ENCODE results near the gene HMGXB4.
A peak's percentile ranks its signal among the peaks of the same experiment; 100 is the strongest.

HMGXB4 gene

DNA sequence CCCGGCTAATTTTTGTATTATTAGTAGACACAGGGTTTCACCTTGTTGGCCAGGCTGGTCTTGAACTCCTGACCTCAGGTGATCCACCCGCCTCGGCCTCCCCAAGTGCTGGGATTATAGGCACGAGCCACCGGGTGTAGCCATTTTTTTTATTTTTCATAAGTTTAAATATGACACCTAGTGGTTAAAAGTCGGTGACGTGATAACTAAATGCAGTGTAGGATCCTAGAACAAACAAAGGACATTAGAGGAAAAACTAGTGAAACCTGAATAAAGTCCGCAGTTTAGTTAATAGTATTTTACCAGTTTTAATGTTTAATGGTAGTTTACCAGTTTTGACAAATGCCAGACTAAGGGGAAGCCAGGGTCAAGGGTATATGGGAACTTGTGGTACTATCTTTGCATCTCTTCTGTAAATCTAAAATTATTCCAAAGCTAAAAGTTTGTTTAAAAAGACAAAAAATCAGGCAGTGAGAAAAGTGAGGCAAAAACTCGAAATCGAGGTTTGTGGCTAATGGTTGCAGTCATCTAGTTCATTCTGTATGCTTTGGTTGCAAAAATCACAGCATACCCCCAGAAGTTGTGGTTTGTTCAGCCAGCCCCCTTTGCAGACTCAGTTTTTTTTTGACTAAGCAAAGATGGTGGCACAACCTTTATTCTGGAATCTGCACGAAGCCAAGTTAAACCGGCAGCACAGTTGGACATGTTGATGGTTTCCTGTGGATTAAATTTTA lies 72.0 kb downstream of the HMGXB4 start:
- peak; percentile 18 for DNase-seq

DNA sequence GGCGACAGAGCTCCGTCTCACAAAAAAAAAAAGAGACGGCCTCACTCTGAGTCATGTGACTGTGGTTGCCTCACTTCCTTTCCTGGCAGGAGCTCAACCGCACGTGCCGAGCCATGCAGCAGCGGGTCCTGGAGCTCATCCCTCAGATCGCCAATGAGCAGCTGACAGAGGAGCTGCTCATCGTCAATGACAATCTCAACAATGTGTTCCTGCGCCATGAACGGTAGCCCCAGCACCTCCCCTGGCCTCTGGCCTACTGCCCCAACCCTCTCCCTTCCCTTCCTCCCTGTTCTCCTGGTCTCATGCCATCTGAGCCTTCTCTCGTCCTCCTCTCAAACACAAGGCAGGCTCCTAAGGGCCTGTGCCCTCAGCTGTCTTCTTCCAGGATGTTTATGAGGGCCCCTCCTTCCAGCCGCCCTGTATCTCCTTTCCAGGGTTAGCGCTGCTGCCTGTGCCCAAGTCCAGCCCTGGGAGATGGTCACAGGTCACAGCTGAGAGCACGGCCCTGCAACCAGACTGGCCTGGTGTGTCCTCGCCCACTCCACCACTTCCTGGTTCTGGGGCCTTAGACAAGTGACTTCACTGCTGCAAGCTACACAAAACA lies 73.1 kb downstream of the HMGXB4 start:
- DNase-seq: peak; percentile 69

DNA sequence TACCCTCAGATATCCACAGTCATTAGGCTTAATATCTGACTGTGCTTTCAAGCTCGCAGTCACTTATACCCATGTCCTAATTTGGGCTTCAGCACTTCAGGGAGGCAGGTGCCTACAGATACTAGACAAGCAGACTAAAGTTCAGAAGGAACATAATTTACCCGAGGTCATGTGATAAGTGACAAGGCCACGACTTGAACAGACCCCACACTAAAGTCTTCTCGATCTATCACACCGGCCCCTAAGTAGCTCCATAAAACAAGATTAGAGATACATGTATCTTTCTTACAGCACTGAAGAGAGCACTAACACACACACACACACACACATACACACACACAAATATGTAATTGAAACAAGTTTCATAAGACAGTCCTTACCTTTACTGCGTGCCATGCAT lies 75.0 kb downstream of the HMGXB4 start:
- DNase-seq: no peak

DNA sequence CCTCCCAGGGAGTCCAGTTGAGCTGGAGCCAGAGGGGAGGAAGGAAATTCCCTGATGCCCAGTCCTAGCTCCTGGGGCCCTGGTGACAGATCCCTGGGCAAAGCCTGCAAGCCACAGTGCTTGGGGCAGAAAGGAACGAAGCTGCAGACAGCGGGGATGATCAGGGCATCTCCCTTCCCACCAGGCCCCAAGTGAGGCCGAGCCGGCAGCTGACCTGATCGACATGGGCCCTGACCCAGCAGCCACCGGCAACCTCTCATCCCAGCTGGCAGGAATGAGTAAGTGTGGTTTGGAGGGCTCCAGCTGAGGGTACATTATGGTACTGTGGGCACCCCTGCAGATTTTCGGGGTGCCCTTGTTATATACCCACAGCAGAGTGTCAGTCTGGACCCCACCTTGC lies 75.9 kb downstream of the HMGXB4 start:
- DNase-seq: no peak

DNA sequence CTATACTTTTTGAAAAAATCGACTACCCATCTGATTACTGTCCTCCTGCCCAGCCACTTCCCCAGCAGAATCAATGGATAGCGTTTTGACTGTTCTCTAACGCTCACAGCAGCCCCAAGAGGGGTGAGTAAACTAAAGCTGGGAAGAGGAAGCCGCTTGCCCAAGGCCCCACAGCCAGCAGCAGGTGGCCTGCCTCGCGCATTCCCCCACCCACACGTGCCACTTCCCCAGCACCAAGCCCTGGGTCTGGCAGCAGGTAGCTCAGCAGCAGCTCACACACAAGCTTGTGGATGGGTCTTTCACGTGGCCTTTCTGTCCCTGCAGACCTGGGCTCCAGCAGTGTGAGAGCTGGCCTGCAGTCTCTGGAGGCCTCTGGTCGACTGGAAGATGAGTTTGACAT lies 76.7 kb downstream of the HMGXB4 start:
- no peak for DNase-seq

DNA sequence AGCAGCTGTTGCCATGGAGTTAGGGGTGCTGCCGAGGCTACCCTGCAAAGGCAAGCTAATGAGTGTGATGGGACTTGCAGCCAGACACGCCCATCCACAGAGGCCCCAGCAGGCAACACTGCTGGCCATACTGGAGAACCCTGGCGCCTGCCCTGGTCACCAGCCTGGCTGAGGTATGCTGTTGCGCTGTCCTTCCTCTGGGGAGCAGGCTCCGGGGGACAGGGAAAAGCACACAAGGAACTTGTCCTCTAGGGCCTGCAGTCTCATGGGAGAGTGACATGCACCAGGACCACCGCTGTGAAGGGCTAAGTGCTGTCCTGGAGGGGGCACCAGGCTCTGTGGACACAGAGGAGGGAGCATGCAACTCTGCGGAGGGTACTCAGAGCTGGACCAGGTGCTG lies 78.2 kb downstream of the HMGXB4 start:
- DNase-seq: no peak

DNA sequence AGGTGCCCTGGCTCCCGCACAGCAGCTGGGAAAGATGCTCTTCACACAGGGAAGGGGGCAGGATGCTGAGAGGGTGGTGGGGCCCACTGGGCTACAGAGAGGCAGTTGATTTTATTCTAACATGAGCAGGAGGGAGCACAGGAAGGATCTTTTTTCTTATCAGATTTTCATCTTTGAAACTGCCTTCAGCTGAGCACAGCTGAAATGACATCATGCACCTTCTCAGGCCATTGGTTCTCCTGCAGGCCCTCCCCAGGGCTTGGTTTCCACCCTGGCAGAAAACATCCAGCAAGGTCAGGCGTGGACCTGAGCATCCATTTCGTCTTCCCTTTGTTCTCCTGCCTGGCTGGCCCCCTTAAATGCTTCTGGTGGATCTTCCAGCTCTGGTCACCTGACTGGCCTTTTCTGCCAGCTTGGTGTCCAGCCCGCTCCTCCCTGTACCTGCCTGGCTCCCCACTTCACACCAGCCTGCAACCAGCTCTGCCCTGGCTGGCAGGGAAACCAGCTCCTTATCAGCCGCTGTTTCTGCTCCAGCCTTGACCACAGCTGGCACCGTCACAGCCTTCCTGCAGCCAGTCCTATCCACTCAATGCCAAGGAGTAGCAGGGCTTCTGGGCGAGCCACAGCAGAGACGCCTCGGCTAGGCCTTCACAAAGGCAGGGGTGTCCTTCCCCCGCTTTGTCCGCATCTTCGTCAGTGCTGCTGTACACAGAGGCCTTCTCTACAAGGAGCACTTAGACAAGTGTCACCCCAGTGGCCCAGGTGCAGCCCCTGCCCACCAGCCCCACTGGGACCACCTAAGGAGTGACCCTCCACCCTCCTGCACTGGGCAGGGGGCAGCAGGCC lies 78.9 kb downstream of the HMGXB4 start:
- DNase-seq: no peak

DNA sequence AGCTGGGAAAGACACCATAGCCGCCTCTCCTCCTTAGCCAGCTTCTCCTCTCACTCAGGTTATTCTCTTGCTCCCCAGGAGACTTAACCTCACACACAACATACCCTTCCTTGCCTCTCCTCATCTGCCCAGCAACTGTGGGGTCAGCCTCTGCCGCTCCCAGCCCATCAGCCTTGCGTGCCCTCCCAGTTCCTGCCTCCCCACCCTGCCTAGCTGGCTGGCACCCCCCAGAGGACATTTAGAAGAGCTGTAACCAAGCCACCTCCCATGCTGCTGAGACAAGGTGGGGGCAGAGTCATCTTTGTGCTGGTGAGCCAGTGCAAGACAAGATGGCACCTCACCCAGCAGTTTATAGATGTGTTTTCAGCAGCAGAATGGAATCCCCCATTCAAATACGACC lies 80.6 kb downstream of the HMGXB4 start:
- no peak for DNase-seq

DNA sequence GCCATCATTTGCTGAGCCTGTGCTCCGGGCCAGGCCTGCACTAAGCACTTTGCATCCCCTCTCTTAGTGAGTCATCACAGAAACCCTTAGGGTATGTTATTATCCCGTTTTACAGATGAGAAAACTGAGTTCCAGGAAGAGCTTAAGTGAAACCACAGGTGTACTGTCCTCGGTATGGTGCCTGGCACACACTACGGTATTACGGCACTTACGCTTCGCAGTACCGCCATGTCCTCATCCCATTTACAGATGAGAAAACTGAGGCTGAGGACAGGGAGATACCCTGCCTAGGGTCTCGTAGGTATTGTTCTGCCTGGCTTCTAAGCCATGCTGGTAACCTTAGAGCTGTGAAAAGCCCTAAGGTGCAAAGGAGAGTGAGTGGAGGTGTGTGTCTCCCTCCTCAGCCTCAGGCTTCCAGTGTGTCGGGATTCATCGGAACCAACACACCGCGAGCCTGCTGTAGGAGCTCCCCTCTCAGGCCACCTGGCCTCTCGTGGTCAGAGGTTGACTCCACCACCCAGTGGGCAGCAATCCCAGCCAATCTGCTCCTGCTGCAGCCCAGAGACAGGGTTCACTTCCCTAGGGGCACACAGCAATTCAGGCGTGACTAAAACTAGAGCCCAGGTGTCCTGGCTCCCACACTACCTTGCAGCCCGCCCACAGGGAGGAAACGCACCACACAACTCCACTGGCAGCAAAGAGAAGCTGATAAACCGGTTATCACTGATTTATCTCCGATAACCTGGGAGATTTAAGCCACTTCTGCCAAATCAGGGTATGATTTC lies 84.0 kb downstream of the HMGXB4 start:
- DNase-seq: no peak

DNA sequence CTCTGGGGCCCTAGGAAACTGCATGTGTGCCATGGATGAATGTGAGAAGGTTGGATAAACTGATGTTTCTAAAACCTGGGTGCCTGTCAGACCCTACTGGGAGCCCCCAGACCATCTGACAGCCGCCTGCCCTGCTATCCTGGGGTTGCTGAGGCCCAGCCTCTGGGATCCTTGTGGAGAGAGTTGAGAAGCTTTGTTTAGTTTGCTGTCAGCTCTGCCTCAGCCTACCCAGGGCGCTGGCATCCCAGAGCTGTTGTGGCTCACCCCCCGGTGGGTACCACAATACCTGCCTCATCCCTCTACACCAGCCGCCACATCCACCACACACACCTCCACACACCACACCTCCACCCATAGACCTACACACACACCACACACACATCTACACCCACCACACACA lies 85.1 kb downstream of the HMGXB4 start:
- DNase-seq: no peak

DNA sequence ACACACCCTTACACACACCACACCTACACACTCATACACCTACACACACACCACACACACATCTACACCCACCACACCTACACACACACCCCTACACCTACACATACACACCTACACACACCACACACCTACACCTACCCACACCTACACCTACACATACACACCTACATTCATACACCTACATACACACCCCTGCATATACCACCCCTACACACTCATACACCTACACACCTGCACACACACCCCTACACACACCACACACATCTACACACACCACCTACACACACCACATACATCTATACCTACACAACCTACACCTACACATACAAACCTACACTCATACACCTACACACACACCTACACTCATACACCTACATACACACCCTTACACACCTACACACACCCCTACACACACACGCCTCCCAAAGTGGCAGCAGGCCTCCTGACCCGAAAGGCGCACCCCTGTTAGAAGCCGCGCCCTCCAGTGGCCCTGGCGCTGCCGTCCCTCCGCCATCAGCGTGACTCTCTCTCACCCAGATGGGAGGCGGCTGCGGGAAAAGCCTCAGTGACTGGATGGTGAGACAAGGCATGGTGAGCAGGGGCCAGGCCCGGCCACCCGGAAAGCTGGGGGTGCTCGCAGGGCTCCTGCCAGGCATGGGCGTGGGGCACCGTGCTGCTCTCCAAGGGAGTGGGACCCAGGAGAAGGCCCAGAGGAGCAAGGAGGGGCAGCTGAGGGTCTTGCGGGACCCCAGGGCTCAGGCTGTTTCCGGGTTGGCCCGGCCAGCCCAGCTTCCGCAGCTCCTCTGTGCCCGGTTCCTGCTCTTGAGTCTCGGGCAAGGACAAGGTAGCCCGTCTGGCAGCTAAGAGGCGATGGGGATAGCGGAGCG lies 86.6 kb downstream of the HMGXB4 start:
- DNase-seq: no peak

DNA sequence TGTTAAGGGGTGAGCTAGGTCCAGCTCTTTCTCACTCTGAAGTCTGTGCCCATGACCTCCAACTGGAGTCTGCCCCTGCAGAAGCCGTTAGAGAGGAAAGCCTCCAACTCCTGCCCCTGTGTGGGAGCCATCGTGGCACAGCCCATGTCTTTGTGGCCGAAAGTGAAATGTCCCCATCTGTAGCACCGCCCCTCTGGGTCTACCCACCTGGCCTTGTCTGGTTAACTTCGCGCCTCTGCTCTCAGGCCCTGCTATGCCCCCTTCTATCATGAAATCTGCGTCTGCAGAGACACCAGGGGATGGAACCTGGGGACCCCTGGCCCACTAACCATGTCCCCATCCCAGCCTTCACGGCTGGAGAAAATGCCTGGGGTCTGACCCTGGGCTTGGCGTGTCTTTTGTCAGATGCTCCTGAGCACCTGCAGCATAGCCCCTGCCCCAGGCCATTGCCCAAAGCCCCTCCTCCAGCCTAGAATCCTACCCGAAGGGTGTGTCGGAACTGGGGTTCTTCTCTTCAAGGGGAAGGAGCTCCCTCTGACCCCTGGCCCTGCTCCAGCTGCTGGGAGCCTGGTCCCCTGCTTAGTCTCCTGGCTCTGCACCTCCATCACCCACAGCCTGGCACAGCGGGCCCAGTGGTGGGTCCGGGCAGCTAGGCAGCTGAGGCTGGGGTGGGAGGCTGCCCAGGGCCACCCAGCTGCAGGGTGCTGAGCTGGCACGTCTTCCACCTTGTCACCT lies 87.8 kb downstream of the HMGXB4 start:
- no peak for DNase-seq
